IPS-18c (cell line): ENCODE data around the gene AUTS2.

Source experiments
- H3K4me3 ChIP-seq: 2 replicates; pipeline ENCODE4 v1.7.0; 2013; ENCODE audit warnings: low read depth, mild to moderate bottlenecking, low read length, moderate library complexity; ENCODE audit not compliant: insufficient read depth
- H3K9me3 ChIP-seq: one replicate; pipeline ENCODE4 v1.6.1; 2013; ENCODE audit warnings: mild to moderate bottlenecking, low read length, moderate library complexity; ENCODE audit not compliant: control insufficient read depth, insufficient read depth

Gene AUTS2

GRCh38 chr7:69749372-69749979, 151.2 kb downstream of the AUTS2 start:
- H3K9me3 ChIP-seq: no peaks in the 10 kb centered on the region
- H3K4me3 ChIP-seq: no peak overlapping the region

GRCh38 chr7:69749994-69750393, 151.7 kb downstream of the AUTS2 start:
- Histone ChIP-seq H3K9me3 (no peaks in the 10 kb centered on the region), H3K4me3 (no peak overlapping the region)

GRCh38 chr7:69751026-69751425, 152.8 kb downstream of the AUTS2 start:
- no peak overlapping the region for H3K4me3 ChIP-seq
- H3K9me3 ChIP-seq: no peaks in the 10 kb centered on the region

- Histone ChIP-seq H3K9me3 (no peaks in the 10 kb centered on the region), H3K4me3 (no peak overlapping the region)
Observed at GRCh38 chr7:69753981-69754380, 155.7 kb downstream of the AUTS2 start.

GRCh38 chr7:69754476-69754875, 156.2 kb downstream of the AUTS2 start:
- no peak overlapping the region for H3K4me3 ChIP-seq
- H3K9me3 ChIP-seq: no peaks in the 10 kb centered on the region

GRCh38 chr7:69756235-69756634, 158.0 kb downstream of the AUTS2 start:
- H3K9me3 ChIP-seq: no peaks in the 10 kb centered on the region

DNA sequence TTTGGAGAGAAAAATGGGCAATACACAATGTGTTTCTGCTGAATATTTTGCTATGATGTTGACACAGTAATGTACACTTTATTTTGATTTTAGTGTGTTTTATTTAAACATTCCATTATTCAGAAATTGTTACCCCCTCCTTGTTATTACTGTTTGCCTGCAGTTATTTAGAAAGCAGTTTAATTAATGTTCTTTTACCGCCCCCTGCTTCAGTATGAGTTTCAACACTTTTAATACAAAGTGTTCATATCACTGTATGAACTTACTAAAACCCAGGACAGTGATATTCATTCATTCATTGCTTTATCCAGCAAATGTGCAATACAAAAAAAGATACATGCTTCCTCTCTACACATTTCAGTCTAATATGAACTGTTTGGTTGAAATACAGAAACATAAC, 159.3 kb downstream of the AUTS2 start:
- no peaks in the 10 kb centered on the region for H3K9me3 ChIP-seq
- no peak overlapping the region for H3K4me3 ChIP-seq

More at GRCh38 chr7:69756235-69756634, 158.0 kb downstream of the AUTS2 start:
- H3K4me3 ChIP-seq: no peak overlapping the region

DNA sequence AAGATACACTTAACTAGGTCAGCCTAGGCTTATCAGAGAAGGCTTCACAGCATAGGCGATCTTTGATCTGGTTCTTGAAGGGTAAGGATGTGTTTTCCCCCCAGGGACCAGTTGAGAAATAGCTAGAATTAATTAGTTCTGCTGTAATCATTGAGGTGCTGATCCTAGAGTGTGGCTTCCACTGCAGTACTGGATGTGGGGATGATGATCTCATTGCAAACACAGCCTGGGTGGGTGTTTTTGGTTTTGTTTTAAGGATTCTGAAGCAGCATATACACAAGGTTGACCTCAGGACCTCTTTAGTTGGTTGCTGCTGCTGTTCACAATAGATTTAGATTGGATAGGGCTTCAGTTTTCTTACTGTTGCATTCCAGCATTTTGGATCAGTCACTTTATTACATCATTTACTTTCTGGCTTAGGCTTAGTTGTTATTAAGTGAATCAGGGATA, 159.7 kb downstream of the AUTS2 start:
- H3K4me3 ChIP-seq: no peak overlapping the region
- no peaks in the 10 kb centered on the region for H3K9me3 ChIP-seq

GRCh38 chr7:69759373-69759772, 161.1 kb downstream of the AUTS2 start:
- Histone ChIP-seq H3K9me3 (no peaks in the 10 kb centered on the region), H3K4me3 (no peak overlapping the region)

DNA sequence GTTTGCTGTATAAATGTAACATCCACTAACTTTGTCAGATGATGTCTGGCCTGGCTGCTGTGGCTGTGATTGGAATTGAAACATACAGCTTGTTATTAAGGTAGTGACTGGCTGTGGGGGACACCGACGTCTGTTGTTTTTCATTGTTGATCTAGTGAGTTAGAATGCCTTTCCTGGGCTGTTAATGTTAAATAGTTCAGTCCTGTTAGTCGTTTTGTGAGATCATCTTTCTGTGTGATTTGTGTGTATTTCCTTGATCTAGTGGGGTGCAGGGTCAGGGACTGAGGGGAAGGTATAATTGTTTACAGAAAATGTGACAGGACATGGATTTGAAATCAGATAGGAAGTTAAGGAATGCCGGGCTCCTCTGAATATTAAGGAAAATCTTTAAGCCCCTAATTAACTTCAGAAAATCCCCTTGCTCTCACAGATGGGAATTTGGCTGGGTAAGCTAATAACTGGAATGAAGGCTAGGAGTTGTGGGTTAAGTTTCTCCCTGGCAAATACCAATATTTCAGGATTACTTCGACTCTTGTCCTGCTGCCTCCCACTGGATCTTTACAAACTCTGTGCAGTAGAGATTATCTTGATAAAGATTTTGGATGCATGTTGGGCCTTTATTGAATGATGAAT, 163.1 kb downstream of the AUTS2 start:
- Histone ChIP-seq H3K9me3 (no peaks in the 10 kb centered on the region), H3K4me3 (no peak overlapping the region)

GRCh38 chr7:69762821-69763352, 164.6 kb downstream of the AUTS2 start:
- Histone ChIP-seq H3K9me3 (no peaks in the 10 kb centered on the region), H3K4me3 (no peak overlapping the region)

DNA sequence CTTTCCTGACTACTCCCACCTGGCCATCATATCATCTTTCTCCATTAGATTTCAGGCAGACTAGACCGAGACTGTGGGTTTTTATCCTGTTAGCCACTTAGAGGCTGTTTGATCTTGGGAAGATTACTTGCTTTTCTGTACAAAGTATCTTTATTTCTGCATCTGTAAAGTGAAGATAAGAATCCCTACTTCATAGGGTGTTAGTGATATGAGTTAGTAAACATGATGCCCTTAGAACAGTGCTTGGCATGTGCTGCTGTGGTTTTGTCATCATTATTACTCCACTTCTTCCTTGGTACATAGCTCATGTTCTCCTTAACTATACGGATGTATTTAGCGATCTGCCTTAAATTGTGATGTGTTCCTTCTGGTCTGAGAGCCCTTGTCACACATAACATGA, 165.2 kb downstream of the AUTS2 start:
- H3K9me3 ChIP-seq: no peaks in the 10 kb centered on the region
- H3K4me3 ChIP-seq: no peak overlapping the region

- Histone ChIP-seq H3K9me3 (no peaks in the 10 kb centered on the region), H3K4me3 (no peak overlapping the region)
Observed at GRCh38 chr7:69764147-69764546, 165.9 kb downstream of the AUTS2 start.

- no peak overlapping the region for H3K4me3 ChIP-seq
- H3K9me3 ChIP-seq: no peaks in the 10 kb centered on the region
Observed at GRCh38 chr7:69764681-69765080, 166.4 kb downstream of the AUTS2 start.

DNA sequence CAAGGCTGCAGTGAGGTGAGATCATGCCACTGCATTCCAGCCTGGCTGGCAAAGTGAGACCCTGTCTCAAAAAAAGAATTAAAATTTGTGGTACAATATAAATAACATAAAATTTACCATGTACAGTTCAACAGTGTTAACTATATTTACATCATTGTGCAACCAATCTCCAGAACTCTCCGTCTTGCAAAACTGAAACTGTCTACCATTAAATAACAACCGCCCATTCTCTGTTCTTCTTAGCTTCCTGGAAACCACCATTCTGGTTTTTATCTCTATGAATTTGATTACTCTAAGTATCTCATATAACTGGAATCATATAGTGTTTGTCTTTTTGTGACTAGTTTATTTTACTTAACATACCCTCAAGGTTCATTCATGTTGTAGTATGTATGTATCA, 167.6 kb downstream of the AUTS2 start:
- Histone ChIP-seq H3K9me3 (no peaks in the 10 kb centered on the region), H3K4me3 (no peak overlapping the region)

GRCh38 chr7:69768986-69769595, 170.8 kb downstream of the AUTS2 start:
- Histone ChIP-seq H3K4me3 (no peak overlapping the region), H3K9me3 (no peaks in the 10 kb centered on the region)

DNA sequence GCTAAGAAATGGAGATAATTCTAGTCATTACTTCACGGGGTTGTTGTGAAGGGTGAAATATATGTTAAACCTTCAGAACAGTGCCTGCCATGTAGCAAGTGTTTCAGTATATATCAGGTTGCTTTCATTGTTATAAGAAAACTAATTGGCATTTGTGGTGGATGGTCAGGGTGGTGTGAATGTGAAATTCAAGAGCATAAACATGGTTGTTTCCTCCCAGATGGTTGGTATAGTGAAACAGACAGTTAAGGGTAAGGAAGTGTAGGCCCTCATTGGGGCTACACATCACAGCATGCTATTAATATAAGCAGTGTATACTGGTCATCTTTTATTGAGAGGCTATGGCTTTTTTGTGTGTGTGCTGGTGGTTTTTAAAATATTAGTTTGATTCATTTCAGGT, 171.6 kb downstream of the AUTS2 start:
- no peaks in the 10 kb centered on the region for H3K9me3 ChIP-seq
- H3K4me3 ChIP-seq: no peak overlapping the region

DNA sequence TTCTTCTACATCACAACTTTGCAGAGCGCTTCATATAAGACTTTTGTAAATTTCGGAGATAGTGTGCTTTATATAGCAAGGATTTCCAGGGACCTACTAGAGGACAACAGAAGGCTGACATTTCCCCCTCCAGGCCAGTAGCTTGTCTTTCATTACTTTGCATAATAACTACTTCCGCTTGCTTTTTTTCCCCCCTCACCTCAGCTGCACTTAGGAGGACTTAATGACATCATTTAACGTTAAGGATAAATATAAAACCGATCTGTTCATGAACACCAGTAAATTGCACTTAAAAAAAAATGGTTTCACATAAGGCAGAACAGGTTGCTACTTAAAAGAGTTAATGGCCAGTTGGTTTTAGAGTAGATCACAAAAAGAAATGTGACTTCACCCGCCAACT, 172.3 kb downstream of the AUTS2 start:
- Histone ChIP-seq H3K4me3 (no peak overlapping the region), H3K9me3 (no peaks in the 10 kb centered on the region)
